A172 (cell line): ENCODE data around the gene OR6F1. TPM values are rescaled to one million over a fixed set of nuclear protein-coding genes. Genes with fewer than 3 reads are reported as not detected.

Source experiments
- total RNA-seq: library from RNA; depleted of rRNA; stranded (reverse); fragments of >200 nt; shearing (Covaris generic); gene quantifications from 2 replicates; pipeline ENCODE4 v1.2.3, GENCODE V29; 2014; rRNA removed

OR6F1 gene
- total RNA-seq, 1 experiment from 2014 or later = not detected

Other genes starting within 250 kb of the OR6F1 start
- gene OR2C3, start 180.2 kb downstream of the OR6F1 start, total RNA-seq = not detected in 2 replicates
- 0.10 TPM in 1 of 2 replicates, not detected in the other for gene GCSAML, start 167.5 kb downstream of the OR6F1 start, total RNA-seq
- gene OR2G2, start 128.3 kb downstream of the OR6F1 start, total RNA-seq = not detected in 2 replicates
- gene OR2G3, start 111.1 kb downstream of the OR6F1 start, total RNA-seq = not detected in 2 replicates
- gene OR13G1, start 36.9 kb downstream of the OR6F1 start, total RNA-seq = not detected in 2 replicates
- gene OR14K1, start 22.0 kb upstream of the OR6F1 start, total RNA-seq = not detected in 2 replicates
- not detected in 2 replicates for gene OR14A2, start 31.5 kb upstream of the OR6F1 start, total RNA-seq
- gene OR1C1, start 43.9 kb upstream of the OR6F1 start, total RNA-seq = not detected in 2 replicates
- not detected in 2 replicates for gene OR14A16, start 107.5 kb upstream of the OR6F1 start, total RNA-seq
- not detected in 2 replicates for gene OR11L1, start 125.2 kb upstream of the OR6F1 start, total RNA-seq
- gene TRIM58, start 140.5 kb upstream of the OR6F1 start, total RNA-seq = not detected in 2 replicates
- gene OR2W3, start 178.9 kb upstream of the OR6F1 start, total RNA-seq = not detected in 2 replicates
- not detected in 2 replicates for gene OR2T8, start 203.6 kb upstream of the OR6F1 start, total RNA-seq
- not detected in 2 replicates for gene OR2AJ1, start 208.2 kb upstream of the OR6F1 start, total RNA-seq
- not detected in 2 replicates for gene OR2L8, start 232.2 kb upstream of the OR6F1 start, total RNA-seq
- not detected in 2 replicates for gene OR2AK2, start 248.6 kb upstream of the OR6F1 start, total RNA-seq